GM19324 (cell line): Measurements from ENCODE around the gene ZNF687.

Experiments used
- ATAC-seq: cut with Tn5 transposase; IDR thresholded peaks from one replicate; pipeline ENCODE4 v1.9.1; 2021; ENCODE audit warnings: mild to moderate bottlenecking, moderate library complexity; ENCODE audit not compliant: unreplicated experiment, low FRiP score

Gene ZNF687

DNA sequence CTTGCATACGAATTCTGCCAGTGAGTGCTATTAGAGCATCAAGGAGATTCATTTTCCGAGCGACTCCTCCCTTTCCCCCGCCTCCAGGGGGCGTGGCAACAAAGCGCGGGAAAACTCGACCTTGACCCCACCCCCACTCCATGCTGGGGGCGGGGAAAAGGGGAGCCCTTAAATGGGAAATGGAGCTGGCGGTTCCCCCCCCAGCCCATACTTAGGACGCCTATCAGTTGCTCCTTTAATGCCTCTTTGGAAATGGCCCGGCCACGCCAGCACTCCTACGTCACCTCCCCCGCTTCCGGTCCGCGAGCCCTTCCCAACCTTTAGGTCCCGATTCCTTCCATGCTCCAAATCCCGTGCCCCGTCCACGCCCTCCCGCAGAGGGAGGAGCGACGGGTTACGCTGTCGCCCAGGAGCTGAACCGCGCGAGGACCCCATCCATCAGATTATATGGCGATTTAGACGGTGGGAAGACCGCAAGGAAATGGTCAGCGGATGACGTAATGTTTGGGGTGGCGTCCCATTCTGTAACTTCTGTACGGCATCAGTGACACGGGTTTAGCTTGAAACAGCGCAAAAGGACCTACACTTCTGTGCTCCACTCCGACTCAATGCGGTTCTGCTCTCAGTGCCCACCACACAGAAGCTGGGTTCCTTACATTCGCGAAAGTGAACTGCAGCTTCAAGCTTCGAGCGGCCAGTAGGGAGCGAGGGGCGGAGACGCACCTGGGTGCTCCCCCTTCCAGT, 702 bp upstream of the ZNF687 start:
- peak; percentile 36 for ATAC-seq

DNA sequence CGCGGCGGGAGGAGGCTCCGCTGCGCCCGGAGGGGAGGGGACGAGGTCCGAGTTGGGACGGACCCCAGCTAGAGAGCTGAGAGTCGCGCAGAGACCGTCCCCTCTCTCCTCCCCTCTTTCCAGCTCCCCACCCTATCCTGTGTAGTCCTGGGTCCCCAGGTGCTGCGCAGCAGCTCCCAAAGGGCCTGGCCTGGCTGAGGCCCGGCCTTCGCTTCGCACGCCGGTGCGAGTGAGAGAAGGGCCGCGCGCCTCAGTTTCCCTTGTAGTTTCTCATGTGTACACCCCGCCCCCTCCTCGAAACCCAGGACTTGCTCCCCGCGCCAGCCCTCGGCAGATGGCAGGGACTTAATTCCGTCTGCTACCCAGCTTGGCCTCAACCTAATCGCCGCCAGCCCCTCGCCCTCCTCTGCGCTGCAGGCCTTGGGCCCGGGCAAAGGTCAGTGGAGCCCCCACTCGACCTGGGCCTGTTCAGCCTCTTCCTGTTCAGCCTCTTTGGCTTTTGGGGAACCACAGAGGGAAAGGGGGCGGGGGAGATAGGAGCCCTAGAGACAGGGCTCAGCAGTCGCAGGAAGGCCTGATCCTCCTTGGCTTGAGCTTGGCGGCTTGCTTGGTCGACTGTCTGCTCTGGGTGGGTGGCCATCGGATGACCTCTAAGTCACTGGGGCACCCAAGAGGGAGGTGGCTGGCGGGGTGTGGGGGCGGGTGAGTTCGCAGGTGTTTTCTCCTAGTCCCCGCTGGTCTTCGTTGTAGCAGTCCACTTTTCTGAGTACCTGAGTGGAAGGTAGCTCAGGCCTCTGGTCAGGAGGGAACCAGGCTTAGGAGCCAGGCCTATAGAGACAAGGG, 1.0 kb downstream of the ZNF687 start:
- no peak for ATAC-seq

DNA sequence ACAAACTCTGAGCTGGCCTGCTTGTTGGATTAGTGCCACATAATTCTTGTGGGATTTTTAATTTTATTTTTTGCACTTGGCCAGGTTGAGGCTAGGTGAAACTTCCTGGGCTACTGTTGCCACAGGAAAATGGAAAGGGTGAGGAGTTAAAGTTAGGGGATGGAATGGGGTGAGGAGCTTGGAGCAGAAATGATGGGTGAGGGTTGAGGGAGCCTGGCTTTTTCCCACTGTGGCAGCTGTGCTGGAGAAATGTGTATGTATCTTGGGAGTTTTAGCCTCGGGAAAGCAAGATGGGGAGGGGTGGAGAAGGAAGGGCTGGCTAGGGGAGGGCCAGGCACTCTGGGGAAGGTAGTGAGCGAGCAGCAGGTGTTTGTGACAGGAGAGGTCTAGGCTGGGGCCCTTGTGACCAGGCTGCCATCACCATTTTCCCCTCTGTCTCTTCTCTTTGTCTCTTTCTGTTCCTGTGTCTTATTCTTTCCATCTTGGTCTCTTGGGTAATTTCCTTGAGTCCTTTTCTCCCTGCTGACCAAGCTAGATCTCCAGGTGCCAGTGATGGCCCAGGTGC, 2.0 kb downstream of the ZNF687 start:
- ATAC-seq = no peak

- no peak for ATAC-seq
These were observed 4.7 kb downstream of the ZNF687 start for GRCh38 chr1:151286619-151287340.

DNA sequence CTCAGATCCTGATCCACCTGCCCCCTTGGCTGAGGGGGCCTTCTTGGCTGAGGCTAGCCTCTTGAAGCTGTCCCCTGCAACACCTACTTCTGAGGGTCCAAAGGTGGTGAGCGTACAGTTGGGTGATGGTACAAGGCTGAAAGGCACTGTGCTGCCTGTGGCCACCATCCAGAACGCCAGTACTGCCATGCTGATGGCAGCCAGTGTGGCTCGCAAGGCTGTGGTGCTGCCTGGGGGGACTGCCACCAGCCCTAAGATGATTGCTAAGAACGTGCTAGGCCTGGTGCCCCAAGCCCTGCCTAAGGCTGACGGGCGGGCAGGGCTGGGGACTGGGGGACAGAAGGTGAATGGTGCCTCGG, 5.2 kb downstream of the ZNF687 start:
- no peak for ATAC-seq

DNA sequence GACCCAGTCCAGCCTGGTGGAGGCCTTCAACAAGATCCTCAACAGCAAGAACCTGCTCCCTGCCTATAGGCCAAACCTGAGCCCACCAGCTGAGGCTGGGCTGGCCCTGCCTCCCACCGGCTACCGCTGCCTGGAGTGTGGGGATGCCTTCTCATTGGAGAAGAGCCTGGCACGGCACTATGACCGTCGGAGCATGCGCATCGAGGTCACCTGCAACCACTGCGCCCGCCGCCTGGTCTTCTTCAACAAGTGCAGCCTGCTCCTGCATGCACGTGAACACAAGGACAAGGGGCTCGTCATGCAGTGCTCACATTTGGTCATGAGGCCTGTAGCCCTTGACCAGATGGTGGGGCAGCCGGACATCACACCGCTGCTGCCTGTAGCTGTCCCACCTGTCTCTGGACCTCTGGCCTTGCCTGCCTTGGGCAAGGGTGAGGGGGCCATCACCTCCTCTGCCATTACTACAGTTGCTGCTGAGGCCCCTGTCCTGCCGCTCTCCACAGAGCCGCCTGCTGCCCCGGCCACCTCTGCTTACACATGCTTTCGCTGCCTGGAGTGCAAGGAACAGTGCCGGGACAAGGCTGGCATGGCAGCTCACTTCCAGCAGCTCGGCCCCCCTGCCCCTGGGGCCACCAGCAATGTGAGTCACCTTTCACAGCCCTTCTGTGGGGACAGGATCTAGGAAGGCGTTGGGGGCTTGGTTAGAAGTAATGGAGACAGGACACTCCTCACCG, 5.8 kb downstream of the ZNF687 start:
- ATAC-seq = no peak

DNA sequence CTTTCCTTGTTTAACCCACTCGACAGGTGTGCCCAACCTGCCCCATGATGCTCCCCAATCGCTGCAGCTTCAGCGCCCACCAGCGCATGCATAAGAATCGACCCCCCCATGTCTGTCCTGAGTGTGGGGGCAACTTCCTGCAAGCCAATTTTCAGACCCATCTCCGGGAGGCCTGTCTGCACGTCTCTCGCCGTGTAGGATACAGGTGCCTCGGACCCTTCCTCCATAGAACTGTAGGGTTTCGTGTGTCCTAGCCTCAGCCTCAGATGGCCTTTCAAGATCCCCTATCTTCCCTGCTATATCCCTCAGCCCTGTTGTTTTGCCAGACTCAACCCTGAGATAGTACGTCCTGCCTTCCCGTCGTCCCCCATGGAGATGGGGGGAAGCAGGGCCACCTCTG, 6.4 kb downstream of the ZNF687 start:
- no peak for ATAC-seq

- ATAC-seq = no peak
These were observed 7.2 kb downstream of the ZNF687 start for GRCh38 chr1:151289080-151289935.

GRCh38 chr1:151289991-151290708, 8.1 kb downstream of the ZNF687 start:
- ATAC-seq = no peak

GRCh38 chr1:151290709-151291303, 8.7 kb downstream of the ZNF687 start:
- no peak for ATAC-seq

DNA sequence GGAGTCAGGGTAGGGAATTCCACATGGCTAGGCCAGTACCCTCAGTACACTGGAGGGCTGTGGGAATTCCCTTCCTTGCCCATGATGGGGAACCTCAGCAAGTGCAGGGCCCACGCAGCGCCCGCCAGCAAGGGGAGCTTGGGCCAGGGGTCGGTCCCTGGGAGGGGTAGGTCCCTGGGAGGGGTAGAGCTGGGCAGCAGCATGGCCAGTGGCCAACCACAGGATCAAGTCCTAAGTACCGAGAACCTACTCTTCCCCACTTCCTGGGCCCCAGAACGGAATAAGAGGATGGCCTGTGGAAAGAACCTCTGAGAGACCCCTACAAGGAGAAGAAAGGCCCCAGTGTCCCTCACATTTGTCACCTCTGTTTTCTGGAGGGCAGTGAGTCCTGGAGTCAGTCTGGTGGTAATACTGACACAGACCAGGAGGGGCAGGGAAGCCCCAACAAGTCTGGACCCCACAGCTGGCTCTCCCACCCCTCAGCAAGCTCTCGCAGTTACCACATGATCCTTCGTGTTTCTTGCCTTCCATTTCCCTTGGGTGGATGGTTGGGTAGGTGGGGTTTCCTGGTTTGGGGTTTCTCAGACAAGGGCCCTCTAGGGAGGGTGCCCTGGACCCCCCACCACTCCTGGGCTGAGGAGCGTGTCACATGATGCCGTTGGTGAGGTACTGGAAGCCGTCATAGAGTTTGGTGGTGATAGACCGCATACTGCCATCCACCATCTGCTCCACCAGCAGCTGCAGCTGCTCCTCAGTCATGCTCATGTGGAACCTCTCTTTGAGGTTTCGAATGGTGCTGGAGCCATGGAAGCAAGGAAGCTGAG, 10.3 kb downstream of the ZNF687 start:
- no peak for ATAC-seq

DNA sequence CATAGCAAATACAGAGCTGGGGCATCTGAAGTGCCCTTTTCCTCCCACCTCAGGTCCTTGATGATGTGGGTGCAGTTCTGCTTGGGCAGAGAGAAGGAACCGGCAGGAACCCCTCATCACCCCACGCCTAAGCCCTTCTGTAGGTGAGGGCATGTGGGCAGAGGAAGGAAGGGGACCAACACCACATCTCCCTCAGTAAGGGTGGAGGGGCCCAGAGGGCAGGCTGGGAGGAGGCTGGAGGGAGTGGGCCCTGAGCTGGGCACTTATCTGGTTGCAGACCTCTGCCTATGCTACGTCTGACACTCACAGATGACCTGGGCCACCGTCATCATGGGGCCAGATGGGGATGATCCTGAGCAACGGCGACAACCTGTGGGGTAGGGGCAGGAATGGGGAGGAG, 11.0 kb downstream of the ZNF687 start:
- ATAC-seq = no peak

- ATAC-seq = no peak
These were observed 12.8 kb downstream of the ZNF687 start for GRCh38 chr1:151294742-151295462.

GRCh38 chr1:151309811-151310323, 27.8 kb downstream of the ZNF687 start:
- ATAC-seq = no peak

DNA sequence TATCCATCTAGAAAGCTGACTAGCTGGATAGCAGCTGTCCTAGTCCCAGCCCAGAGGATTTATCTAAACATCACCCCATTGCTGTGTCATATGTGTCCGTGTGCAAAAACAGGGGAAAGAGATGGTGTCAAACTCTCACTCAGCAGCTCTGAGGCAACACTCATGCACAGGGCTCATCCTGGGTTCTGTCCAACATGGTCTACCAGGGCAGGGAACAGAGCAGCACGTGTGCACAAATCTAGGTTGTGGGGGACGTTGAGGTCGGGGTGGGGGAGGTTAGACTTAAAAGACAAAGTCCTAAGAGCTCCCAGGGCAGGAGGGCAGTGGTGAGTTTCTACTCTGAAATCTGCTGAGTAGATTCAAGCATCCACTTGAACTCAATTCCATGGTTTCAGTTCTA, 28.9 kb downstream of the ZNF687 start:
- ATAC-seq = no peak

DNA sequence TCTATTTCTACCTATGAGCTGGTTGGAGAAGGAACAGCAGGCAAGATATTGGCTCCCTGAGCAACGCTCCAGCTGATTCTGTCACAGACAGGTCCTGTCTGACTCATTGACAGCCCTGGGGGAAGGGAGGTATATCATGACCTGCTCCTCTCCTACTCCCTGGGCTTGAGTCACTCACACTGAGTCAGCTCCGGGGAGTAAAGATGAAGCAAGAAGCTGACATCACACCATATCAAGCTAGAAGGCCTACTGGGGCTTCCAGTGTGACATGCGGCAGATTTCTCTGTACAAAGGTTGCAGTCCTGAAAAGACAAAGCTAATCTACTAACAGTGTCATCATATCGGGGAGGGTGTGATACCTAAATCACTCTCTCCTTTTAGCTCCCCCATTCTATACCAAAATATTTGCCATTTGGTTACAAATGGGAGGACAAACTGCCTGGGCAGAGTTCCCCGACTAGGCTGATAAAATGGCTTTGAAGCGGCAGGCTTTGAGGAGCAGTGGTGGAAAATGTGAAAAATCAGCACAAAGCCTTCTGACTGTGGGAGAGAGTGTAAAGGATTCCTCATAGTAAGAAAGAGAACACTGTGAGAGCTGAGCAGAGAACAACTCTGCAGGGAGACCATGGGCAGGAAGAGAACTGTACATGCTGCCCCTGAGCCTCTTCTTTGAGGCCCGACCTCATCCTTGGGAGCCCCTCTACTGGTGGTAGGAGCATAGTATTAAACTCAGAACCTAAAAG, 29.7 kb downstream of the ZNF687 start:
- no peak for ATAC-seq
